BLaER1 treated with 17β-estradiol and CSF1 and Interleukin-3, amounts not matched to agents 10 nM and 100 nM (cell line): Measurements from ENCODE around the gene DLAT.
"Not testable (repeated sequence)": the region's sequence is repeated elsewhere in the genome, so short reads cannot be mapped to it uniquely, and the experiment has no call there.

Experiments
- H3K27ac ChIP-seq, 11 experiments: shearing (Covaris generic); formaldehyde crosslinking; 2 replicates each; pipeline ENCODE4 v1.8.1; 2022
- H3K27me3 ChIP-seq, 11 experiments: shearing (Covaris generic); formaldehyde crosslinking; 2 replicates each; pipeline ENCODE4 v1.8.1; 2022
- H3K36me3 ChIP-seq, 11 experiments: shearing (Covaris generic); formaldehyde crosslinking; 2 replicates each; pipeline ENCODE4 v1.8.1; 2022
- H3K4me1 ChIP-seq, 10 experiments: shearing (Covaris generic); formaldehyde crosslinking; 2 replicates each; pipeline ENCODE4 v1.8.1; 2022
- H3K4me2 ChIP-seq, 11 experiments: shearing (Covaris generic); formaldehyde crosslinking; 2 replicates each; pipeline ENCODE4 v1.8.1; 2022
- H3K4me3 ChIP-seq, 10 experiments: shearing (Covaris generic); formaldehyde crosslinking; 2 replicates each; pipeline ENCODE4 v1.8.1; 2022
- H3K9ac ChIP-seq, 11 experiments: shearing (Covaris generic); formaldehyde crosslinking; 2 replicates each; pipeline ENCODE4 v1.8.1; 2022
- H3K9me3 ChIP-seq, 11 experiments: shearing (Covaris generic); formaldehyde crosslinking; replicated peaks in 1 of 11; 2 replicates each; pipeline ENCODE4 v1.8.1; 2022
- H4K20me1 ChIP-seq, 11 experiments: shearing (Covaris generic); formaldehyde crosslinking; 2 replicates each; pipeline ENCODE4 v1.8.1; 2022
- Cebpa-rat ChIP-seq, 11 experiments: shearing (Covaris generic); IDR thresholded peaks; 2 replicates each; pipeline ENCODE4 v1.8.1; 2022

The DLAT gene

GRCh38 chr11:111982019-111982464 is 43.2 kb upstream of the DLAT start:
- no peaks in the 10 kb centered on the region; a peak in 1 of 22 replicates for H4K20me1 ChIP-seq
- no peak for TF ChIP-seq Cebpa-rat (IDR thresholded peaks at IDR 0.05)
- H3K27ac ChIP-seq = no peak overlapping the region
- no peak overlapping the region for H3K9ac ChIP-seq
- H3K9me3 ChIP-seq = no peaks in the 10 kb centered on the region; a peak in 1 of 22 replicates
- peaks cover 22 to 27% (median 24%) of the 10 kb centered on the region in 11 experiments for H3K27me3 ChIP-seq
- peaks cover 0 to 5% (median 0%) of the 10 kb centered on the region in 10 experiments; a peak in 1 of 20 replicates for H3K4me1 ChIP-seq
- H3K36me3 ChIP-seq = no peaks in the 10 kb centered on the region
- no peak overlapping the region for H3K4me2 ChIP-seq
- no peak overlapping the region for H3K4me3 ChIP-seq

GRCh38 chr11:111982541-111983186 is 42.5 kb upstream of the DLAT start:
- no peak overlapping the region for H3K27ac ChIP-seq
- H3K9ac ChIP-seq = no peak overlapping the region
- no peaks in the 10 kb centered on the region for H3K36me3 ChIP-seq

GRCh38 chr11:111983187-111983986 is 41.8 kb upstream of the DLAT start:
- Histone ChIP-seq H3K36me3 (no peaks in the 10 kb centered on the region), H3K9ac (no peak overlapping the region), H3K4me3 (no peak overlapping the region), H3K27ac (no peak overlapping the region), H3K4me2 (no peak overlapping the region), H3K27me3 (peaks cover 9 to 13% (median 10%) of the 10 kb centered on the region in 11 experiments), H3K4me1 (no peaks in the 10 kb centered on the region), H4K20me1 (no peaks in the 10 kb centered on the region; a peak in 1 of 22 replicates), H3K9me3 (no peaks in the 10 kb centered on the region)
- no peak for TF ChIP-seq Cebpa-rat (IDR thresholded peaks at IDR 0.05)

More at GRCh38 chr11:111982541-111983186, 42.5 kb upstream of the DLAT start:
- no peaks in the 10 kb centered on the region; a peak in 1 of 22 replicates for H4K20me1 ChIP-seq
- H3K4me2 ChIP-seq = no peak overlapping the region
- peaks cover 16 to 20% (median 18%) of the 10 kb centered on the region in 11 experiments for H3K27me3 ChIP-seq
- peaks cover 0 to 3% (median 0%) of the 10 kb centered on the region in 10 experiments; a peak in 1 of 20 replicates for H3K4me1 ChIP-seq
- H3K4me3 ChIP-seq = no peak overlapping the region
- TF ChIP-seq Cebpa-rat (IDR thresholded peaks at IDR 0.05) = no peak
- H3K9me3 ChIP-seq = no peaks in the 10 kb centered on the region; a peak in 1 of 22 replicates

DNA sequence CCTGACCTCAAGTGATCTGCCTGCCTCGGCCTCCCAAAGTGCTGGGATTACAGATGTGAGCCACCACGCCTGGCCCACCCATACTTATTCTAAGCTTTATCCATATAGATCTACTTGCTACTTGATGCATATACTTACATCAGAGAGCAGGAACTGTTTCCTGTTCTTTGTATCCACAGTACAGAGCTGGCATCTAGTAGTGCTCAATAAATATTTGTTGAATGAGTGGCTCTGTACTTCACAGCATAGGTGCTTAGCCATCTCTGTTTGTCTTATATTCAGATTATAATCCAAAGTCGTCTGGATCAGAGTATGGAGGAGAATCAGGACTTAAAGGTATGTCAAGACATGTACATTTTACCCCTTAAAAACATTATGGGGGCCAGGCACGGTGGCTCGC is 38.6 kb upstream of the DLAT start:
- H3K9me3 ChIP-seq = peaks cover 0 to 6% (median 0%) of the 10 kb centered on the region in 11 experiments; a peak in 1 of 22 replicates
- H3K9ac ChIP-seq = no peak overlapping the region
- no peaks in the 10 kb centered on the region for H3K27me3 ChIP-seq
- no peak overlapping the region for H3K27ac ChIP-seq
- no peak overlapping the region for H3K4me3 ChIP-seq
- no peaks in the 10 kb centered on the region for H4K20me1 ChIP-seq
- H3K4me2 ChIP-seq = no peak overlapping the region
- H3K4me1 ChIP-seq = no peaks in the 10 kb centered on the region
- TF ChIP-seq Cebpa-rat (IDR thresholded peaks at IDR 0.05) = no peak
- no peaks in the 10 kb centered on the region for H3K36me3 ChIP-seq

GRCh38 chr11:111990381-111990780 is 34.8 kb upstream of the DLAT start:
- no peaks in the 10 kb centered on the region for H4K20me1 ChIP-seq
- H3K4me3 ChIP-seq = no peak overlapping the region
- H3K4me2 ChIP-seq = no peak overlapping the region
- no peak overlapping the region for H3K27ac ChIP-seq
- no peaks in the 10 kb centered on the region for H3K4me1 ChIP-seq
- H3K36me3 ChIP-seq = no peaks in the 10 kb centered on the region
- H3K9ac ChIP-seq = no peak overlapping the region
- TF ChIP-seq Cebpa-rat (IDR thresholded peaks at IDR 0.05) = no peak
- H3K27me3 ChIP-seq = no peaks in the 10 kb centered on the region
- H3K9me3 ChIP-seq = peaks cover 0 to 6% (median 0%) of the 10 kb centered on the region in 11 experiments; a peak in 1 of 22 replicates

- Histone ChIP-seq H3K9me3 (peaks cover 0 to 6% (median 0%) of the 10 kb centered on the region in 11 experiments; a peak in 1 of 22 replicates), H3K4me2 (no peak overlapping the region), H3K36me3 (no peaks in the 10 kb centered on the region), H3K4me1 (peaks cover 3 to 14% (median 8%) of the 10 kb centered on the region in 10 experiments; a peak in 16 of 20 replicates), H3K4me3 (no peak overlapping the region), H3K27me3 (no peaks in the 10 kb centered on the region), H3K27ac (no peak overlapping the region), H4K20me1 (no peaks in the 10 kb centered on the region), H3K9ac (no peak overlapping the region)
- TF ChIP-seq Cebpa-rat (IDR thresholded peaks at IDR 0.05) = no peak
Measured at GRCh38 chr11:111992206-111992855, 32.9 kb upstream of the DLAT start.

DNA sequence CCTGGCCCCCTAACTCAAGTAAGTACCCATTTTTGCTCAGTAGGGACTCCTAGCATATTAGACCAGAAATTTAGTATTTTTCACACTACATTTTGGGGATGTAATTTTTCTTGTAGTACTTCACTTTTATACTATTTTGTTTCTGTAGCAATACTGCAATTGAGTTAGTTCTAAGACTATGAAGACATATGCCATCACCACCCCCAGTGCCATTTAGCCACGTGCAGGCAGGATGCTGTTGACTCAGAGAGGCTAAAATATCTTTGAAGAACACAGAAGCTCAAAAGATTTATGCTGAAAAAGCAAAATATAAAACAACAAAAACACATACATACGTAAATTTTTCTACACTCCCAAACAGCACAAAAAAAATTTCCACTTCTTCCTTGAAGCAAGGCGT is 29.1 kb upstream of the DLAT start:
- no peak for TF ChIP-seq Cebpa-rat (IDR thresholded peaks at IDR 0.05)
- no peaks in the 10 kb centered on the region for H3K36me3 ChIP-seq
- no peaks in the 10 kb centered on the region for H3K27me3 ChIP-seq
- no peaks in the 10 kb centered on the region for H3K9me3 ChIP-seq
- H4K20me1 ChIP-seq = no peaks in the 10 kb centered on the region
- H3K4me1 ChIP-seq = peaks cover 3 to 21% (median 13%) of the 10 kb centered on the region in 10 experiments; a peak in 17 of 20 replicates
- H3K4me2 ChIP-seq = peak overlapping the region in 2 of 11 experiments; percentile 69 to 76; a peak in 5 of 22 replicates
- H3K27ac ChIP-seq = 0 out of 22 replicates have a peak overlapping the region, but pooled peaks of 1 of the 11 experiments have one; percentile 59
- no peak overlapping the region for H3K4me3 ChIP-seq
- no peak overlapping the region for H3K9ac ChIP-seq

- Histone ChIP-seq H3K4me2 (peak overlapping the region in 3 of 11 experiments; percentile 58 to 76 (median 69); a peak in 5 of 22 replicates), H3K4me1 (peaks cover 3 to 21% (median 13%) of the 10 kb centered on the region in 10 experiments; a peak in 17 of 20 replicates), H3K27ac (peak overlapping the region in 1 of 11 experiments; percentile 59; a peak in 1 of 22 replicates)
- not testable (repeated sequence) for H3K9ac ChIP-seq, H3K4me3 ChIP-seq, H3K9me3 ChIP-seq, H4K20me1 ChIP-seq, H3K27me3 ChIP-seq, H3K36me3 ChIP-seq
Measured at GRCh38 chr11:111996669-111997068, 28.5 kb upstream of the DLAT start.

- Histone ChIP-seq H3K4me2 (no peak overlapping the region), H3K27me3 (no peaks in the 10 kb centered on the region), H3K9me3 (no peaks in the 10 kb centered on the region), H3K4me1 (peaks cover 3 to 21% (median 13%) of the 10 kb centered on the region in 10 experiments; a peak in 17 of 20 replicates), H3K9ac (no peak overlapping the region), H3K36me3 (no peaks in the 10 kb centered on the region), H4K20me1 (no peaks in the 10 kb centered on the region), H3K4me3 (no peak overlapping the region), H3K27ac (no peak overlapping the region)
- TF ChIP-seq Cebpa-rat (IDR thresholded peaks at IDR 0.05) = no peak
Measured at GRCh38 chr11:111999111-111999510, 26.1 kb upstream of the DLAT start.
